HepG2 (cell line): ENCODE results near the gene ANKRD39. TPM values are rescaled to one million over a fixed set of nuclear protein-coding genes. Genes with fewer than 3 reads are reported as not detected.

Experiments
- BHLHE40 ChIP-seq: IDR thresholded peaks from 2 replicates; pipeline ENCODE4 v1.6.1; 2011; ENCODE audit warnings: low read length, improper control_type of control experiment
- EEA1 ChIP-seq: sonication (generic); formaldehyde crosslinking; IDR thresholded peaks from 2 replicates; pipeline ENCODE4 v1.5.1; 2020; ENCODE audit warnings: mild to moderate bottlenecking, missing genetic modification reagents, borderline replicate concordance
- GZF1 ChIP-seq: sonication (generic); formaldehyde crosslinking; IDR thresholded peaks from 2 replicates; pipeline ENCODE4 v1.5.1; 2020; ENCODE audit warnings: mild to moderate bottlenecking, missing genetic modification reagents
- KAT8 ChIP-seq: IDR thresholded peaks from 2 replicates; pipeline ENCODE4 v1.6.1; 2016; ENCODE audit warnings: missing genetic modification reagents, missing compliant biosample characterization
- MAZ ChIP-seq, 2 experiments: sonication (generic) in 1 of 2; formaldehyde crosslinking in 1 of 2; IDR thresholded peaks; 2 replicates each; pipeline versions ENCODE4 v1.5.0 to v1.6.1; 2012 to 2020; ENCODE audit warnings: low read depth in 2 of 2, mild to moderate bottlenecking in 2 of 2, borderline replicate concordance in 1 of 2, improper control_type of control experiment in 1 of 2, low read length in 1 of 2, missing genetic modification reagents in 1 of 2, moderate library complexity in 1 of 2
- MIER3 ChIP-seq: IDR thresholded peaks from 2 replicates; pipeline ENCODE4 v1.6.1; 2016; ENCODE audit warnings: missing compliant biosample characterization, borderline replicate concordance
- NFE2L1 ChIP-seq: sonication (generic); formaldehyde crosslinking; IDR thresholded peaks from 2 replicates; pipeline ENCODE4 v1.4.0; 2020; ENCODE audit warnings: missing genetic modification reagents, mild to moderate bottlenecking, borderline replicate concordance
- PAWR ChIP-seq: sonication (generic); formaldehyde crosslinking; IDR thresholded peaks from 2 replicates; pipeline ENCODE4 v1.4.0; 2020; ENCODE audit warnings: missing genetic modification reagents, mild to moderate bottlenecking, borderline replicate concordance
- SRSF4 ChIP-seq: fragments of 200-400 bp; formaldehyde crosslinking; IDR thresholded peaks from one replicate; pipeline ENCODE4 v1.6.1; 2018; ENCODE audit warnings: mild to moderate bottlenecking, low read depth, low read length, moderate library complexity; ENCODE audit not compliant: poor library complexity, severe bottlenecking
- THYN1 ChIP-seq: sonication (generic); formaldehyde crosslinking; IDR thresholded peaks from 2 replicates; pipeline ENCODE4 v1.8.1; 2023; ENCODE audit warnings: low read depth, mild to moderate bottlenecking, moderate library complexity, missing genetic modification reagents, borderline replicate concordance
- XBP1 ChIP-seq: sonication (generic); formaldehyde crosslinking; IDR thresholded peaks from 2 replicates; pipeline ENCODE4 v1.5.0; 2020; ENCODE audit warnings: missing genetic modification reagents
- ZMYM4 ChIP-seq: sonication (generic); formaldehyde crosslinking; IDR thresholded peaks from 2 replicates; pipeline ENCODE4 v1.8.1; 2023; ENCODE audit warnings: mild to moderate bottlenecking, missing genetic modification reagents
- ZNF263 ChIP-seq: sonication (generic); formaldehyde crosslinking; IDR thresholded peaks from 2 replicates; pipeline ENCODE4 v1.4.0; 2020; ENCODE audit warnings: missing genetic modification reagents
- ZNF33B ChIP-seq: sonication (generic); formaldehyde crosslinking; IDR thresholded peaks from 2 replicates; pipeline ENCODE4 v1.5.1; 2020; ENCODE audit warnings: mild to moderate bottlenecking, missing genetic modification reagents
- ZNF354B ChIP-seq: sonication (generic); formaldehyde crosslinking; IDR thresholded peaks from 2 replicates; pipeline ENCODE4 v1.8.0; 2022; ENCODE audit warnings: mild to moderate bottlenecking, missing genetic modification reagents
- ZNF446 ChIP-seq: sonication (generic); formaldehyde crosslinking; IDR thresholded peaks from 2 replicates; pipeline ENCODE4 v1.5.0; 2020; ENCODE audit warnings: mild to moderate bottlenecking, missing genetic modification reagents
- ZNF746 ChIP-seq: sonication (generic); formaldehyde crosslinking; IDR thresholded peaks from 2 replicates; pipeline ENCODE4 v1.8.0; 2022; ENCODE audit warnings: mild to moderate bottlenecking, missing genetic modification reagents
- polyA plus RNA-seq, 8 experiments: library from polyadenylated mRNA; depleted of rRNA in 3 of 8; stranded (reverse) in 7 of 8; unstranded in 1 of 8; fragments of >200 nt; fragmentation: Illumina TruSeq in 4 of 8; extraction: Trizol in 4 of 8; gene quantifications; 2 replicates each; pipeline versions ENCODE4 v1.2.1 to v1.2.3, GENCODE V29; 2011 to 2016; ENCODE audit warnings: low read depth in 4 of 8, missing spikeins in 1 of 8, mixed read lengths in 1 of 8; ENCODE audit not compliant: insufficient read depth in 1 of 8
- total RNA-seq, 5 experiments: library from RNA; depleted of rRNA; stranded (reverse); fragments of >200 nt; fragmentation: Illumina TruSeq; extraction: Trizol; gene quantifications; 2 replicates each; pipeline ENCODE4 v1.2.3, GENCODE V29; 2016; ENCODE audit warnings: low read depth in 1 of 5
- TF ChIP-seq, protein P1 (sequence below): sonication (generic); formaldehyde crosslinking; IDR thresholded peaks from 2 replicates; pipeline ENCODE4 v1.5.0; 2020; ENCODE audit warnings: mild to moderate bottlenecking, missing genetic modification reagents, borderline replicate concordance
- TF ChIP-seq, protein P2 (sequence below): IDR thresholded peaks from 2 replicates; pipeline ENCODE4 v1.6.1; 2018; ENCODE audit warnings: missing genetic modification reagents

Gene ANKRD39
- total and polyA plus RNA-seq, 2 of the 13 experiments (the other 11 are each of a cell fraction or from before 2014, with no cell fraction given), result 23.2 to 24.8 TPM

DNA sequence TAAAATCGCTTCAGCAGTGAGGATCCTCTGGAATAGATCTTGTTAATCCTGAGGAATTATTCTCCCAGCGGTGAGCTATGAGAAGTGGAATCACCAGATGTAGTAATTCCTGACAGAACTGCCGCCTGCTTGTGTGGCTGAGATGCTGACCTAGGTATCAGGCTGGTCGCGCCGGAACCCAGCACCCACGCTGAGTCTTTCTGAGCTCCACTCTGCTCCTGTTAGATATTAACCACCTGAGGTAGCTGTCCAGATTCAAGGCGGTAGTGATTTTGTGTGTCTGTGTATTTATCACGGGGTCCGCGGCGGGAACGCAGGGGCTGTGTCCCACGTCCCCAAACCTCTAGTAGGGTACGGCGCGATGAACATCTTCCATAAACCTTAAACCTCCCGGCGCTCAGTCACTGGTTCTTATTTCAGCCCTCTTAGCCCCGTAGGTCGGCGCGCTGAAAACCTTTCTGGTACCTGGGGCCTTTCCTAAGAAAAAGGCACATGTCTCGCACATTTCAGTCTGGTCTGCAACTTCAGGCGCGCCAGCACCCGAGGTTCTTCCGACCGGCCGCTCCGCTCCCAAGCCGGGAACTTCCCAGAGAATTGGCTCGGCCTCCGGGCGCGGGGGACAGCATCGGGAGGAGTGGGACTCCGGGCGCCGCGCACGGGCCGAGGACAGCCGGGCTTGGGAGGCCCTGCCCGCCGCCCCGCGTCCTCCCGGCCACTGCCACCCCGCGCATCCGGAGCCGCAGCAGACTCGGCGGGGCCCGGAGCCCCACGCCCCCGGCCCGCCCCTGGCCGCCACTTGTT lies 42.3 kb downstream of the ANKRD39 start (continued):
- TF ChIP-seq, protein P1, sequence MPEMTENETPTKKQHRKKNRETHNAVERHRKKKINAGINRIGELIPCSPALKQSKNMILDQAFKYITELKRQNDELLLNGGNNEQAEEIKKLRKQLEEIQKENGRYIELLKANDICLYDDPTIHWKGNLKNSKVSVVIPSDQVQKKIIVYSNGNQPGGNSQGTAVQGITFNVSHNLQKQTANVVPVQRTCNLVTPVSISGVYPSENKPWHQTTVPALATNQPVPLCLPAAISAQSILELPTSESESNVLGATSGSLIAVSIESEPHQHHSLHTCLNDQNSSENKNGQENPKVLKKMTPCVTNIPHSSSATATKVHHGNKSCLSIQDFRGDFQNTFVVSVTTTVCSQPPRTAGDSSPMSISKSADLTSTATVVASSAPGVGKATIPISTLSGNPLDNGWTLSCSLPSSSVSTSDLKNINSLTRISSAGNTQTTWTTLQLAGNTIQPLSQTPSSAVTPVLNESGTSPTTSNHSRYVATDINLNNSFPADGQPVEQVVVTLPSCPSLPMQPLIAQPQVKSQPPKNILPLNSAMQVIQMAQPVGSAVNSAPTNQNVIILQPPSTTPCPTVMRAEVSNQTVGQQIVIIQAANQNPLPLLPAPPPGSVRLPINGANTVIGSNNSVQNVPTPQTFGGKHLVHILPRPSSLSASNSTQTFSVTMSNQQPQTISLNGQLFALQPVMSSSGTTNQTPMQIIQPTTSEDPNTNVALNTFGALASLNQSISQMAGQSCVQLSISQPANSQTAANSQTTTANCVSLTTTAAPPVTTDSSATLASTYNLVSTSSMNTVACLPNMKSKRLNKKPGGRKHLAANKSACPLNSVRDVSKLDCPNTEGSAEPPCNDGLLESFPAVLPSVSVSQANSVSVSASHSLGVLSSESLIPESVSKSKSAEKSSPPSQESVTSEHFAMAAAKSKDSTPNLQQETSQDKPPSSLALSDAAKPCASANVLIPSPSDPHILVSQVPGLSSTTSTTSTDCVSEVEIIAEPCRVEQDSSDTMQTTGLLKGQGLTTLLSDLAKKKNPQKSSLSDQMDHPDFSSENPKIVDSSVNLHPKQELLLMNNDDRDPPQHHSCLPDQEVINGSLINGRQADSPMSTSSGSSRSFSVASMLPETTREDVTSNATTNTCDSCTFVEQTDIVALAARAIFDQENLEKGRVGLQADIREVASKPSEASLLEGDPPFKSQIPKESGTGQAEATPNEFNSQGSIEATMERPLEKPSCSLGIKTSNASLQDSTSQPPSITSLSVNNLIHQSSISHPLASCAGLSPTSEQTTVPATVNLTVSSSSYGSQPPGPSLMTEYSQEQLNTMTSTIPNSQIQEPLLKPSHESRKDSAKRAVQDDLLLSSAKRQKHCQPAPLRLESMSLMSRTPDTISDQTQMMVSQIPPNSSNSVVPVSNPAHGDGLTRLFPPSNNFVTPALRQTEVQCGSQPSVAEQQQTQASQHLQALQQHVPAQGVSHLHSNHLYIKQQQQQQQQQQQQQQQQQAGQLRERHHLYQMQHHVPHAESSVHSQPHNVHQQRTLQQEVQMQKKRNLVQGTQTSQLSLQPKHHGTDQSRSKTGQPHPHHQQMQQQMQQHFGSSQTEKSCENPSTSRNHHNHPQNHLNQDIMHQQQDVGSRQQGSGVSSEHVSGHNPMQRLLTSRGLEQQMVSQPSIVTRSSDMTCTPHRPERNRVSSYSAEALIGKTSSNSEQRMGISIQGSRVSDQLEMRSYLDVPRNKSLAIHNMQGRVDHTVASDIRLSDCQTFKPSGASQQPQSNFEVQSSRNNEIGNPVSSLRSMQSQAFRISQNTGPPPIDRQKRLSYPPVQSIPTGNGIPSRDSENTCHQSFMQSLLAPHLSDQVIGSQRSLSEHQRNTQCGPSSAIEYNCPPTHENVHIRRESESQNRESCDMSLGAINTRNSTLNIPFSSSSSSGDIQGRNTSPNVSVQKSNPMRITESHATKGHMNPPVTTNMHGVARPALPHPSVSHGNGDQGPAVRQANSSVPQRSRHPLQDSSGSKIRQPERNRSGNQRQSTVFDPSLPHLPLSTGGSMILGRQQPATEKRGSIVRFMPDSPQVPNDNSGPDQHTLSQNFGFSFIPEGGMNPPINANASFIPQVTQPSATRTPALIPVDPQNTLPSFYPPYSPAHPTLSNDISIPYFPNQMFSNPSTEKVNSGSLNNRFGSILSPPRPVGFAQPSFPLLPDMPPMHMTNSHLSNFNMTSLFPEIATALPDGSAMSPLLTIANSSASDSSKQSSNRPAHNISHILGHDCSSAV (CRISPR knock-in tag), result no peak
- TF ChIP-seq ZNF746 (CRISPR knock-in tag) (no peak; the same call in 1 of the 2 replicates), EEA1 (peak; percentile 49; the same call in 1 of the 2 replicates), GZF1 (no peak), BHLHE40 (peak; percentile 11; the same call in 1 of the 2 replicates), KAT8 (CRISPR knock-in tag) (no peak; the same call in 1 of the 2 replicates), ZMYM4 (CRISPR knock-in tag) (no peak), XBP1 (CRISPR knock-in tag) (no peak), ZNF263 (peak; percentile 68), ZNF354B (CRISPR knock-in tag) (no peak), THYN1 (CRISPR knock-in tag) (0 out of 2 replicates have a peak, but pooled peaks have one; percentile 47), MIER3 (CRISPR knock-in tag) (no peak), ZNF446 (CRISPR knock-in tag) (no peak), SRSF4 (no peak), MAZ (IDR thresholded peaks at IDR 0.05; ENCODE audit: borderline replicate concordance, low read depth, low read length) (no peak), MAZ (CRISPR knock-in tag; IDR thresholded peaks at IDR 0.05; ENCODE audit: low read depth) (no peak), PAWR (CRISPR knock-in tag) (peak; percentile 81; the same call in 1 of the 2 replicates), ZNF33B (CRISPR knock-in tag) (0 out of 2 replicates have a peak, but pooled peaks have one; percentile 78), NFE2L1 (no peak)
- TF ChIP-seq, protein P2, sequence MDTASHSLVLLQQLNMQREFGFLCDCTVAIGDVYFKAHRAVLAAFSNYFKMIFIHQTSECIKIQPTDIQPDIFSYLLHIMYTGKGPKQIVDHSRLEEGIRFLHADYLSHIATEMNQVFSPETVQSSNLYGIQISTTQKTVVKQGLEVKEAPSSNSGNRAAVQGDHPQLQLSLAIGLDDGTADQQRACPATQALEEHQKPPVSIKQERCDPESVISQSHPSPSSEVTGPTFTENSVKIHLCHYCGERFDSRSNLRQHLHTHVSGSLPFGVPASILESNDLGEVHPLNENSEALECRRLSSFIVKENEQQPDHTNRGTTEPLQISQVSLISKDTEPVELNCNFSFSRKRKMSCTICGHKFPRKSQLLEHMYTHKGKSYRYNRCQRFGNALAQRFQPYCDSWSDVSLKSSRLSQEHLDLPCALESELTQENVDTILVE (CRISPR knock-in tag), result no peak
